GM18909 (cell line): Measurements from ENCODE around the gene SORBS1.
A peak's percentile ranks its signal among the peaks of the same experiment; 100 is the strongest.

Source experiments
- ATAC-seq: cut with Tn5 transposase; IDR thresholded peaks from one replicate; pipeline ENCODE4 v1.9.1; 2021; ENCODE audit warnings: mild to moderate bottlenecking; ENCODE audit not compliant: unreplicated experiment, poor library complexity

SORBS1 gene

GRCh38 chr10:95401704-95402469, 159.3 kb downstream of the SORBS1 start:
- ATAC-seq = no peak

GRCh38 chr10:95400787-95401186, 160.4 kb downstream of the SORBS1 start:
- ATAC-seq = no peak

GRCh38 chr10:95399183-95399582, 162.0 kb downstream of the SORBS1 start:
- ATAC-seq = no peak

- no peak for ATAC-seq
Observed at GRCh38 chr10:95397747-95398146, 163.4 kb downstream of the SORBS1 start.

GRCh38 chr10:95395947-95396449, 165.2 kb downstream of the SORBS1 start:
- ATAC-seq = no peak

GRCh38 chr10:95394161-95394880, 166.8 kb downstream of the SORBS1 start:
- ATAC-seq = no peak

- peak; percentile 43 for ATAC-seq
Observed at GRCh38 chr10:95392681-95393164, 168.4 kb downstream of the SORBS1 start.

- ATAC-seq = no peak
Observed at GRCh38 chr10:95392217-95392584, 169.0 kb downstream of the SORBS1 start.

- ATAC-seq = no peak
Observed at GRCh38 chr10:95391581-95392216, 169.5 kb downstream of the SORBS1 start.

- no peak for ATAC-seq
Observed at GRCh38 chr10:95391164-95391563, 170.0 kb downstream of the SORBS1 start.

- ATAC-seq = no peak
Observed at GRCh38 chr10:95389982-95390381, 171.2 kb downstream of the SORBS1 start.

GRCh38 chr10:95389176-95389575, 172.0 kb downstream of the SORBS1 start:
- ATAC-seq = no peak

GRCh38 chr10:95388539-95388938, 172.6 kb downstream of the SORBS1 start:
- ATAC-seq = no peak

GRCh38 chr10:95388109-95388471, 173.1 kb downstream of the SORBS1 start:
- ATAC-seq = no peak

GRCh38 chr10:95384011-95384704, 177.0 kb downstream of the SORBS1 start:
- ATAC-seq = no peak

GRCh38 chr10:95382596-95382995, 178.6 kb downstream of the SORBS1 start:
- ATAC-seq = no peak

- no peak for ATAC-seq
Observed at GRCh38 chr10:95382174-95382573, 179.0 kb downstream of the SORBS1 start.

GRCh38 chr10:95377950-95378349, 183.2 kb downstream of the SORBS1 start:
- ATAC-seq = no peak

- ATAC-seq = no peak
Observed at GRCh38 chr10:95375418-95375817, 185.8 kb downstream of the SORBS1 start.

GRCh38 chr10:95374597-95375209, 186.5 kb downstream of the SORBS1 start:
- ATAC-seq = peak; percentile 90
